Measurements from ENCODE around the gene HYCC2. TPM values are rescaled to one million over a fixed set of nuclear protein-coding genes. Genes with fewer than 3 reads are reported as not detected.
"Not testable (repeated sequence)": the region's sequence is repeated elsewhere in the genome, so short reads cannot be mapped to it uniquely, and the experiment has no call there.

HYCC2 gene
- total RNA-seq, 4 donors from 2014 or later = 2.3 to 12.5 (median 3.5) TPM

GRCh38 chr2:201046881-201047280 lies 24.6 kb downstream of the HYCC2 start:
- no peaks in the 10 kb centered on the region for H3K36me3 ChIP-seq
- DNase-seq (no peak), ATAC-seq (no peak)
- TF ChIP-seq POLR2A (IDR thresholded peaks at IDR 0.05) (no peak), CTCF (IDR thresholded peaks at IDR 0.05 in 4 of 5, conservative IDR thresholded peaks at IDR 0.05 in 1 of 5) (no peak)
- no peak overlapping the region for H3K27ac ChIP-seq
- peaks cover 4 to 10% of the 10 kb centered on the region in 2 donors for H3K4me1 ChIP-seq
- intact Hi-C loops (cut with DNase I; ENCODE audit: low total_unique reads) (no loop called here), in situ Hi-C loops (cut with MboI; ENCODE audit: low sequenced_read_pairs in 4 of 4) (no loop called here)
- no peak overlapping the region for H3K4me3 ChIP-seq
- no peaks in the 10 kb centered on the region for H3K9me3 ChIP-seq
- no peaks in the 10 kb centered on the region for H3K27me3 ChIP-seq

GRCh38 chr2:201043050-201043449 lies 28.4 kb downstream of the HYCC2 start:
- H3K4me3 ChIP-seq; intact Hi-C loops (cut with DNase I; ENCODE audit: low total_unique reads); H3K36me3 ChIP-seq; DNase-seq; in situ Hi-C loops (cut with MboI; ENCODE audit: low sequenced_read_pairs in 4 of 4); H3K27ac ChIP-seq; H3K27me3 ChIP-seq; H3K9me3 ChIP-seq; ATAC-seq: not testable (repeated sequence)
- H3K4me1 ChIP-seq = peaks cover 18 to 20% of the 10 kb centered on the region in 2 donors

- DNase-seq; H3K4me3 ChIP-seq; H3K36me3 ChIP-seq; H3K9me3 ChIP-seq; in situ Hi-C loops (cut with MboI; ENCODE audit: low sequenced_read_pairs in 4 of 4); intact Hi-C loops (cut with DNase I; ENCODE audit: low total_unique reads); ATAC-seq; H3K27me3 ChIP-seq; H3K27ac ChIP-seq: not testable (repeated sequence)
- peaks cover 18 to 20% of the 10 kb centered on the region in 2 donors for H3K4me1 ChIP-seq
Observed at GRCh38 chr2:201042451-201042850, 29.0 kb downstream of the HYCC2 start.

GRCh38 chr2:201040867-201041628 lies 30.4 kb downstream of the HYCC2 start:
- intact Hi-C loops (cut with DNase I; ENCODE audit: low total_unique reads) (no loop called here), in situ Hi-C loops (cut with MboI; ENCODE audit: low sequenced_read_pairs in 4 of 4) (no loop called here)
- DNase-seq (no peak), ATAC-seq (no peak)
- no peaks in the 10 kb centered on the region for H3K27me3 ChIP-seq
- no peaks in the 10 kb centered on the region for H3K9me3 ChIP-seq
- H3K27ac ChIP-seq = peak overlapping the region in 2 of 4 donors; percentile 10 to 30
- TF ChIP-seq CTCF (IDR thresholded peaks at IDR 0.05 in 4 of 5, conservative IDR thresholded peaks at IDR 0.05 in 1 of 5) = no peak
- H3K4me3 ChIP-seq = no peak overlapping the region
- H3K4me1 ChIP-seq = peaks cover 8 to 16% of the 10 kb centered on the region in 2 donors
- no peaks in the 10 kb centered on the region for H3K36me3 ChIP-seq

- Histone ChIP-seq H3K4me1 (peaks cover 8 to 16% of the 10 kb centered on the region in 2 donors), H3K27me3 (no peaks in the 10 kb centered on the region), H3K36me3 (no peaks in the 10 kb centered on the region), H3K27ac (no peak overlapping the region), H3K4me3 (no peak overlapping the region), H3K9me3 (no peaks in the 10 kb centered on the region)
- intact Hi-C loops (cut with DNase I; ENCODE audit: low total_unique reads) = no loop called here
- no peak for ATAC-seq
- in situ Hi-C loops (cut with MboI; ENCODE audit: low sequenced_read_pairs in 4 of 4) = no loop called here
- DNase-seq = no peak
- no peak for TF ChIP-seq POLR2A (IDR thresholded peaks at IDR 0.05)
- TF ChIP-seq CTCF (IDR thresholded peaks at IDR 0.05 in 4 of 5, conservative IDR thresholded peaks at IDR 0.05 in 1 of 5) = no peak
Observed at GRCh38 chr2:201038855-201039254, 32.6 kb downstream of the HYCC2 start.

- H3K36me3 ChIP-seq; H3K27me3 ChIP-seq; DNase-seq; H3K4me3 ChIP-seq; H3K27ac ChIP-seq; ATAC-seq; in situ Hi-C loops (cut with MboI; ENCODE audit: low sequenced_read_pairs in 4 of 4); H3K9me3 ChIP-seq; intact Hi-C loops (cut with DNase I; ENCODE audit: low total_unique reads): not testable (repeated sequence)
- H3K4me1 ChIP-seq = peaks cover 8 to 16% of the 10 kb centered on the region in 2 donors
Observed at GRCh38 chr2:201038361-201038760, 33.1 kb downstream of the HYCC2 start.

- intact Hi-C loops (cut with DNase I; ENCODE audit: low total_unique reads); ATAC-seq; H3K9me3 ChIP-seq; DNase-seq; H3K27me3 ChIP-seq; H3K27ac ChIP-seq; H3K4me1 ChIP-seq; in situ Hi-C loops (cut with MboI; ENCODE audit: low sequenced_read_pairs in 4 of 4); H3K4me3 ChIP-seq; H3K36me3 ChIP-seq: not testable (repeated sequence)
Observed at GRCh38 chr2:201034355-201034754, 37.1 kb downstream of the HYCC2 start.
